C4-2B (cell line): Measurements from ENCODE around the gene ME3.

Experiments
- H3K27ac ChIP-seq: fragments of 450-650 bp; 2 replicates; pipeline ENCODE4 v1.5.1; 2017
- CTCF ChIP-seq: fragments of 450-650 bp; conservative IDR thresholded peaks from 2 replicates; pipeline ENCODE4 v1.5.1; 2017; ENCODE audit warnings: mild to moderate bottlenecking
- ZFX ChIP-seq: fragments of 450-650 bp; IDR thresholded peaks from 2 replicates; pipeline ENCODE4 v1.6.1; 2017

The ME3 gene

GRCh38 chr11:86461892-86462291, 210.5 kb downstream of the ME3 start:
- no peak for TF ChIP-seq ZFX
- no peak for TF ChIP-seq CTCF
- H3K27ac ChIP-seq, result no peak overlapping the region

GRCh38 chr11:86460461-86461385, 211.7 kb downstream of the ME3 start:
- no peak overlapping the region for H3K27ac ChIP-seq
- TF ChIP-seq CTCF, result no peak
- TF ChIP-seq ZFX, result no peak

GRCh38 chr11:86459682-86460460, 212.5 kb downstream of the ME3 start:
- no peak for TF ChIP-seq CTCF
- no peak for TF ChIP-seq ZFX
- H3K27ac ChIP-seq, result no peak overlapping the region

- TF ChIP-seq ZFX (no peak), CTCF (no peak)
- no peak overlapping the region for H3K27ac ChIP-seq
Measured at GRCh38 chr11:86459002-86459385, 213.4 kb downstream of the ME3 start.

GRCh38 chr11:86458294-86459001, 214.0 kb downstream of the ME3 start:
- no peak overlapping the region for H3K27ac ChIP-seq
- TF ChIP-seq CTCF, result no peak
- TF ChIP-seq ZFX, result no peak

GRCh38 chr11:86456075-86456939, 216.1 kb downstream of the ME3 start:
- H3K27ac ChIP-seq, result no peak overlapping the region
- peak; percentile 94 for TF ChIP-seq CTCF
- no peak for TF ChIP-seq ZFX
